Activated naive CD4-positive, alpha-beta T cell (primary cell): ENCODE results near the gene LAS1L.
"Not testable (repeated sequence)": the region's sequence is repeated elsewhere in the genome, so short reads cannot be mapped to it uniquely, and the experiment has no call there.

Experiments
- DNase-seq, 4 experiments: peaks; one replicate each; lab custom pipeline; 2025; lab: John Stamatoyannopoulos, UW

LAS1L gene

DNA sequence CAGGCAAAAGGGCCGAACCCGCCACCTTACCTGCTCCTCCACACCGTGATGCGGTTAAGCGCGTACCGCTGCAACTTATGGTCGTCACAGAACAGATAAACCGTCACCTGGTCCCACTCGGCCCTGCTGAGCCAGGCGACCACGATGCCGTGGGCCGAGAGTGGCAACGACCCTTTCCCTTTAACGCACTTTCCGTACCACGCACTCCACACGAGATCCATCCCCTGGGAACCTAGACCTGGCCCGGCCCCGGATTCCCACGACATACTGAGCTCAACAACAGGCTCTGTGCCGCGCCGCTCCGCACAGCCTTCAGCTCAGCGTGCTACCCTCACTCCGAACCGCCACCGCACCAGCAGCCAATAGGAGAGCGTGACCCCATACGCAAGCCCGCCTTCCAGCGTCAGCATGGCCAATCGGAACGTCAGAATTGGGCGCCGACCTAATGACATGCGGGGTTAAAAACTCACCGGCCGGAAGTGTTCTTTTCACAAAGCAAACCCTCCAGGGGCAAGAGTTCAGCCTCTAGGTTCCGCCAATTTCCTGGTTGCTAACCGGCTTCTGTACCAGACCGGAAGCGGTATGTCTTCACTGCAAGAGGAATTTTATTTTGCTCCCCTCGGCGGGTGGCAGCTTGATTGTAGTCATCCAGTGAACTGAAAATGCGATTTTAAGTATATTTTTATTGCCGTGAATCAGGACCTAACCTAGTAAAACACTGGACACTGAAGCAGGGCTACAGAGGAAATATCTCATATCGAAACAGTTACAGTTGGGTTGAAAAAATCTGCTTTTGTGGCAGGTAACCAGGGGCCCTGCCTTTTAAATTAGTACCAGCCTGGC, at the start of gene LAS1L:
Gene LAS1L, minus strand, starts transcription at position 338 of the 843 bp plus-strand sequence. Its CDS starts 72 bp downstream, at position 266.
- peak; percentile 56 to 79 (median 70) for DNase-seq

DNA sequence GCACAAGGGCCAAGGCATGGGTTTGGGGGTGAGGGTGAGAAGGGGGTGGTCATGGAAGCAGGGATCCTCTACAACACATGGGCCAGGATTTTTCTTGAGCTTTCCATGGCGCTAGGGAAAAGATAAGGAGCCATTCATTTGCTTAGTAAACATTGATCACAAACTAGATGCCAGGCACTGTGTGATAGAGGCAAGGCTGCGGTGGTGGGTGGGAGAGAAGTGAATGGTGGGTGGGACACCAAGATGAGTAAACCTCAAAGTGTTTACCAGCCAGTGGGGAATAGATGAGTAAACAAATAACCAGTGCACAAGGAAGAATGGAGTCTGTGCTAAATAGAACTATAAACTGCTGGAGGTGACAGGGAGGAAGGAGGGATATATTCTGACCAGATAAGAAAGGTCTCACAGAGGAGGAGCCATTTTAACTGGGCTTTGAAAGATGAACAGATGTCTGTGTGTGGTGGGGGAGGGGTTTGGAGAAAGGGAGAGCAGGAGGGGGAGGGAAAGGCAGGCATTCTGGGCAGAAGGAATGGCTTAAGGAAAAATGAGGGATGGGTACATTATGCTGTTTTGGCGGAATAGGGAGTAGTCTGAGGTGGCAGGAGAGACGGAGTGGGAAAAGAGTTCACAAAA, 48.0 kb upstream of the LAS1L start:
- no peak for DNase-seq

- peak in 2 of 4 experiments; percentile 17 to 29 for DNase-seq
These were observed 47.2 kb upstream of the LAS1L start for GRCh38 chrX:65581661-65582339.

DNA sequence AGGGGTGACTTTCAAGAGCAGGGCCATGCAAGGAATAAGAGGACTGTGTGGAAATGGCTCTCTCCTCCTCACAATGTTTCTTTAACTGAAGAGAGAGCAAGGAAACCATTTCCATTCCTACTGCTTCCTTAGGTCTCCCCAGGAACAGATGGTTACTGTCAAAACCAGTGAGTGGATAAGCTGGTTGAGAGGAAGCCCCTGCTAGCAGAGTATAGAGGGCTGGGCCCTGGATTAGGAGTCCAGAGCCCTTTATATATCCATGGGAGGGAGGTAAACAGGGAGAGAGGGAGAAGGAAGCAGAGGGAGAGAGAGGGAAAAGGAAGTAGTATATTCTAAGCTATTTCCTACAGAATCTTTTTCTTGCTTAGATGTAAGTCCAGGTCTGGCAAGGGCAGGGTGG, 43.8 kb upstream of the LAS1L start:
- DNase-seq, result no peak

DNA sequence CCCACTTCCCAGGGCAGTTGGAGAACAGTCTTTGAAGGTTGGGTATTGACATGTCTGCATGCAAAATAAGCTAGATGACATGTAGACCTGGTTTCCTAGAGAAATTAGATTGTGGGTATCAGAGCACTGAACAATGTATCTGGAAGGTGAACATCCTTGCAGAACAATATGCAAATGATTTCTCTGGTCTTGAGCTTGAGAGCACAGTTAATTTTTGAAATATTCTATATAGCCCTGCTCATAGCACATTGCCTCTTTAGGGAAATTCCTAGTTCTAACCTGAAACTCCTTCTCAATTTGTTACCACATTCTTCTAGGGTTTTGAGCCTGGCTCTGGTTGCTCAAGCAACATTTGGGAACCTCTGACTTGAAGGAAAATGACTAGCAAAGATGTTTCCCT, 41.6 kb upstream of the LAS1L start:
- DNase-seq, result no peak

GRCh38 chrX:65575022-65575421, 40.4 kb upstream of the LAS1L start:
- no peak for DNase-seq

DNA sequence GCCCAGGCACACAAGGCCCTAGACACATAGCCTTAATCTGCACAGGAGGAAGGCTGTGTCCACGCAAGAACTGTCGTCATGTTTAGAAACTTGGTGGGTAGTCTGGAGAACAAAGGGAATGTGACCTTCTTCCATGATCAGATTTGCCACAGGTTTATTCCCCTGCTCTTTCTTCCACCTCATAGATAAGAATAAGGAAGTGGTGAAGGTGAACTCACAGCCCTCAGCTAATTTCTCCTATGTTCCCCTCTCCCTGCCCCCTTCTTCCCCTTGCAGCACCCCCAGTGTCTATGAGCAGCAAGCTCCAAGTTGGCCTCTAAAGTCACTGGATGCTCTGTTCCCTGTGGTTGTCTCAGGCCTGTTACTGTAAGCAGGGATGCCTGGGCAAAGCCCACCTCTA, 39.8 kb upstream of the LAS1L start:
- no peak for DNase-seq

DNA sequence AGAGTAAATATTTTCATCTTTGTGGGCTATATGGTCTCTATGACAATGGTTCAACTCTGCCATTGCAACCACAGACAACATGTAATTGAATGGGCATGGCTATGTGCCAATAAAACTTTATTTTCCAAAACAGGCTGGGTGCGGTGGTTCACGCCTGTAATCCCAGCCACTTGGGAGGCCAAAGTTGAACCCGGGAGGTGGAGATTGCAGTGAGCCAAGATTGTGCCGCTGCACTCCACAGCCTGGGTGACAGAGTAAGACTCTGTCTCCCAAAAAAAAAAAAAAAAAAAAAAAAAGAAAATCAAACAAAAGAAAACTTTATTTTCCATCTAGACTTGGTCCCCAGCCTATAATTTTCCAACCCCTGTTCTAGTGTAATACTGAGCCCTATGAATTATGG, 38.4 kb upstream of the LAS1L start:
- DNase-seq, result no peak

DNA sequence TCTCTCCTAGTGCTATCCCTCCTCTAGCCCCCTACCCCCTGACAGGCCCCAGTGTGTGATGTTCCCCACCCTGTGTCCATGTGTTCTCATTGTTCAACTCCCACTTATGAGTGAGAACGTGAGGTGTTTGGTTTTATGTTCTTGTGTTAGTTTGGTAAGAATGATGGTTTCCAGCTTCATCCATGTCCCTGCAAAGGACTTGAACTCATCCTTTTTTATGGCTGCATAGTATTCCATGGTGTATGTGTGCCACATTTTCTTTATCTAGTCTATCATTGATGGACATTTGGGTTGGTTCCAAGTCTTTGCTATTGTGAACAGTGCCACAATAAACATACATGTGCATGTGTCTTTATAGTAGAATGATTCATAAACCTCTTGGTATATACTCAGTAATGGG, 28.3 kb upstream of the LAS1L start:
- DNase-seq, result not testable (repeated sequence)

DNA sequence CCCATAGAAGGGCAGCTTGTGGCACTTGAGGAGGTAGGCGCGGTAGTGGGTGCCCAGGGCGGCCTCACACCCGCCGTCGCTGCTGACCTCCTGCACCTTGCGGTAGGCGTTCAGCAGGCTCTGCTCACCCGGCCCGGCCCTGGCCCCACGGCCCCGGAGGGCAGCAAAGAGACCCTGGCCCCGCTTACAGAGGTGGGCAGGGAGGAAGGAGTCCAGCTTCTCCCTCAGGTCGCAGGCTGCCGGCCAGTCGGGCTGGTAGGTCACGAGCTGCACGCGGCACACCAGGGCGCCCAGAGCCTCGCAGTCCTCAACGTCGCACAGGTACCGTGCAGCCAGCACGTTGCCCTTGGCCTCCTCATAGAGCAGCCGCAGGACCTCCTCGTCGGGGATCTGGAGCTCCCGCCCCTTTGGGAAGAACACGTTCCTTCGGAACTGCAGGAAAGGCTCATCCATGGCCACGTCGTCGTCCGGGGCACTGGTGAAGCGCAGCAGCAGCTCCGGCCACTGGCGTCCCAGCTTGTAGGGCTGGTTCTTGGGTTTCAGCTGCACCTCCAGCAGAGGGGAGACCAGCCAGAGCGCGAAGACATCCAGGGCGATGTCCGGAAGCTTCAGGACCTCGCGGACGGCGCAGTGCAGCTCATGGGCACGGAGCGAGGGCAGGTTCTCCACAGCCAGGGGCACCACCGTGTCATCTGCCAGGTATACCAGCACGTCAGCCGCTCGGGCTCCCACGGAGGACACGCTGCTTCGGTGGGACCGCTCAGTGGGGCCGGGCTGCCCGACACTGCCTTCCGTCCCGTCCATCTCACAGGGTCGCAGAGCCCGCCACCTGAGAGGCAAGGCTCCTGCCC, 17.1 kb upstream of the LAS1L start:
- no peak for DNase-seq

DNA sequence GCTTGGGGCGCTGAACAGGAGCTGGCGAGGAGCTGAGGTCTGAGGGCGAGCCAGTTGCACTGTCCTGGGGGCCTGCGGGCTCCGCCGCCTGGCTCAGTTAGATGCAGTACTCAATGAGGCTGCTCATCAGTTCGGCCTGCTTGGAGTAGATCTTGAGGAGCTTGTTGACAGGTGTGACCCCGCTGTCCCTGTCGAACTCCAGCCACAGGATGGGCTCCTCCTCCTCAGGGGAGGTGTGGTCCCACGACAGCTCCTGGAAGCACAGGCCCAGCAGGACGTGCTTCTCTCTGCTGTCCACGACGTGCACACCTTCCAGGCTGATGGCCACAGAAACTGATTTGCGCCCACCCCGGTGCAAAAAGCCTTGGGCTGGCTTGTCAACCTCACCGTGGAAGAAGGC, 16.5 kb upstream of the LAS1L start:
- no peak for DNase-seq

DNA sequence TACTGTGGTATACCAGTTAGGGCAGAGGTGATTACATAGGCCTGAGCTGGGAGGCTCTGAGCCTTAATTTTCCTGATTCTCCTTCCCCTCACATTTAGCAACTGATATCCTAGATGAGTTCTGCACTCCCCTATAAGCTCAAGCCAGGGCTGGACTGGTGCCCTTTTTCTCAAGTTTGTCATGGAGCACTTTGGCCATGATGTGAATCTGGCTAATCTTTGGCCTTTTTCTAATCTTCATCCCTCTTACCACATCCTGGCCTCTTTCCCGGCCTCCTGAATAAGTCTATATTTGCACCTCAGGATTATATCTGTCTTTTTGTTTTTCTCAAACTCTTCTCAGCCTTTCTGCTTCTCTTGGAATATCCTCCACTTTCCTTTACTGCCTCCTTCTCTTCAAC, 10.9 kb upstream of the LAS1L start:
- DNase-seq, result no peak

- no peak for DNase-seq
These were observed 2.6 kb upstream of the LAS1L start for GRCh38 chrX:65537229-65537628.

DNA sequence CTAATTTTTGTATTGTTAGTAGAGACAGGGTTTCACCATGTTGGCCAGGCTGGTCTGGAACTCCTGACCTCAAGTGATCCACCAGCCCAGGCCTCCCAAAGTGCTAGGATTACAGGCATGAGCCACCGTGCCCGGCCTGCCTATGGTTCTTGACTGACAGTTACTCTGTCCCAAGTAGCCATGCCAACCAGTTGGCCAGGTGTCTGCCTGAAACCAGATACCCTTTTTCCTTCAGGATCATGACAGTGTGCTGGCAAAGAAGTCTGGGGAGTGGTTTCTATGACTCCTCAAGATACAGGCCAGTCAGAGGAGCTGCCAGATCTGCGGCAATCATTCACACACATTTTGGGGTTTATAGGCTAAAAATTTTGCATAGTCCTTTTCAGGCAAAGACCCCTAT, 1.7 kb upstream of the LAS1L start:
- DNase-seq, result no peak

DNA sequence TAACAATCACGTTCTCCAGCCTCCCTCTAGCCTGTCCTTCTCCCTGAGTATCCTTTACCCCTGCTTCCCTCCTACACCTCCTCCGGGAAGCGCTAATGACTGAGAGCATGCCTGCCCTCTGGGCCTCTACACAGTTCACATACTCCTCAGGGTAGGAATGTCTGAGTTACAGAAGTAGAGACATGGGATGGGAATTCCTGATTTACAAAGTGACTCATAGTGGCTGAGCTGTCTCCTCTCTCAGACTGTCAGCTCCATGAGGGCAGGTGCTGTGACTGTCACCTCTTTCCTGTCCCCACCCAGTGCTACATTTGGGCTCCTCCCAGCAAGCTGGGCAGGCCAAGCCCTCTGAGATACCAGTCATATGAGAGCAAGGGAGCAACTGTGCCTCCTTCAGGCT, 2.6 kb downstream of the LAS1L start:
- no peak for DNase-seq

- DNase-seq, result peak; percentile 3 to 53 (median 28)
These were observed 5.8 kb downstream of the LAS1L start for GRCh38 chrX:65528705-65529340.

DNA sequence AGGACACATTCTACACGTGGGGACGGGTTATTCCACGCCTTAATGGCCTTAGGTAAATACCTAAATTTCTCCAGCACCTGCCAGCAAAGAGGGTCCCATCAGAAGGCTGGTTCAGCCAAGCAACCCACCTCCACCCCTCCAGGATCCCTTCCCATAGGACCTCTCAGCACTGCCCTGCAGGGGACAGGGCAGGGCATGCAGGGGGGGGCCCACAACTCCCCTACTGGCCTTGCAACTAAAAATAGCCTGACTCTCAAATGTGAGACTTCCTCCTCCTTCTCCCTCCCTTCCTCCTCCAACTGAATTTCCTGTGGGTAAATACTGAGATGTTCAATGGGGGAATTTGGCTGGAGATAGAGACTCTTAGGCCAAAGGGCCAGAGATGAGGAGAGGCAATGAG, 6.3 kb downstream of the LAS1L start:
- DNase-seq, result no peak

DNA sequence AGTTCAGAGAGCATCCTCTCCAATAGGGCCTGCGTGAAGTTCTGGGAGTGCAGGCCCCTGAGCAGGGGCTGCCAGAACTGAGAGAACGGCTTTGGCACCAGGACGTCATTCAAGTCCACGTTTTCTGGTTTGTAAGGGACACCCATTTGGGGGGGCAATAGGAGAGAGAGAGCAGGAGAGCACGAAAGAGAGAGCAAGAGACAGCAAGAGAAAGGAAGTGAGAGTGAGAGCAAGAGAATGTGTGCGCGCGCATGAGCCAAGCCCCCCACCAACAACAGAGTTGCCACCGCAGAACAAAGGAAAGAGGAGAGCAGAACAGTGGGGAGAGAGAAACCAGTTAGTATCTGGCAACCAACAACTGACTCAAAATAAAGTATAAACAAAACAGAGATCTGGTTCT, 10.4 kb downstream of the LAS1L start:
- DNase-seq, result no peak

DNA sequence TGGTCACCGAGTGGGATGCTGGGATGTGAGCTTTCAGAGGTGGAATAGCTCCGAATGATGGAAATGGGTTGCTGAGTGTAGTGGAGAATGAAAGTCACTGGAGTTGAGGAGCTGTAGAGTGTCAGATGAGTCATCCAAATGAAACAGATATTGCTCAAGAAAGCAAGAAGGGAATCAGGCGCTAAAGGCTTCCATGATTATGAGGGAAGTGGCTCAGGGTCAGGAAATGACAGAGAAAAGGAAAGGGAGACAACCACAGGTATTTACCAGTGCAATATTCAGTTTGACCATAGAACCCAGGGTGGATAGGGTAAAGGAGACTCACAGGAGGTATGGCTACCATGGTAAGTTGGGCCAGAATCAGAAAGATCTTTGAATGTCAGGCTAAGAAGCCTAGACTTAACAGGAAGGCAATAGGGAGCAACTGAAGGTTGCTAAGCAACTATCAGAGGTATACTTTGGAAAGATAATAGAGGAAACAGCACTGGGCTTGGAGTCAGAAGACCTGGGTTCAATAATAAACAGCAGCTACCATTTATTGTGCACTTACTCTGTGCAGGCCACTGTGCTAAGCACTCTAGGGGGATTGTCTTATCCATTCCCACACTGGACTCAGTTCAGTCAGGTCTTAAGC, 11.7 kb downstream of the LAS1L start:
- no peak for DNase-seq

GRCh38 chrX:65519530-65519929, 15.1 kb downstream of the LAS1L start:
- DNase-seq, result not testable (repeated sequence)

- not testable (repeated sequence) for DNase-seq
These were observed 15.6 kb downstream of the LAS1L start for GRCh38 chrX:65518980-65519379.
